Choroid plexus epithelial cell (primary cell): Measurements from ENCODE around the gene BAD.
A peak's percentile ranks its signal among the peaks of the same experiment; 100 is the strongest.

Experiments used
- DNase-seq: peaks from one replicate; pipeline ENCODE4 v3.0.0-alpha.2; 2010; ENCODE audit warnings: low read depth
- H3K4me3 ChIP-seq: 2 replicates; pipeline ENCODE4 v1.5.1; 2011; ENCODE audit warnings: low read depth, mild to moderate bottlenecking, control low read depth, low read length, moderate library complexity
- CTCF ChIP-seq: conservative IDR thresholded peaks from 2 replicates; pipeline ENCODE4 v1.5.1; 2011; ENCODE audit warnings: low read depth, mild to moderate bottlenecking, control low read depth, inconsistent platforms, low read length, moderate library complexity

The BAD gene

GRCh38 chr11:64298966-64299846 lies 14.7 kb upstream of the BAD start:
- peak overlapping the region; percentile 36 for H3K4me3 ChIP-seq
- no peak for TF ChIP-seq CTCF
- DNase-seq = no peak

GRCh38 chr11:64297699-64298358 lies 13.4 kb upstream of the BAD start:
- no peak for TF ChIP-seq CTCF

GRCh38 chr11:64296830-64297698 lies 12.6 kb upstream of the BAD start:
- no peak overlapping the region for H3K4me3 ChIP-seq
- TF ChIP-seq CTCF = no peak
- DNase-seq = no peak

More at GRCh38 chr11:64297699-64298358, 13.4 kb upstream of the BAD start:
- DNase-seq = no peak
- no peak overlapping the region for H3K4me3 ChIP-seq

- no peak for TF ChIP-seq CTCF
- H3K4me3 ChIP-seq = no peak overlapping the region
- no peak for DNase-seq
Measured at GRCh38 chr11:64296236-64296635, 11.8 kb upstream of the BAD start.

GRCh38 chr11:64295760-64296159 lies 11.3 kb upstream of the BAD start:
- no peak overlapping the region for H3K4me3 ChIP-seq
- no peak for TF ChIP-seq CTCF
- no peak for DNase-seq

GRCh38 chr11:64294774-64295173 lies 10.3 kb upstream of the BAD start:
- no peak overlapping the region for H3K4me3 ChIP-seq
- no peak for TF ChIP-seq CTCF
- peak; percentile 47 for DNase-seq
